Smooth muscle cell (in vitro differentiated cells): ENCODE measurements around the gene XIRP2. TPM values are rescaled to one million over a fixed set of nuclear protein-coding genes. Genes with fewer than 3 reads are reported as not detected.

Source experiments
- DNase-seq: peaks from one replicate; lab custom pipeline; 2025; ENCODE audit not compliant: unreplicated experiment; lab: John Stamatoyannopoulos, UW
- H2AFZ ChIP-seq: fragments of 200-600 bp; sonication (generic); 2 replicates; pipeline ENCODE4 v1.6.0; 2016; ENCODE audit warnings: antibody characterized with exemption, low read depth, mild to moderate bottlenecking
- H3F3A ChIP-seq: fragments of 200-600 bp; sonication (generic); 2 replicates; pipeline ENCODE4 v1.6.0; 2017; ENCODE audit warnings: antibody characterized with exemption, low read depth
- H3K27ac ChIP-seq: fragments of 200-600 bp; sonication (generic); 2 replicates; pipeline ENCODE4 v1.5.1; 2016; ENCODE audit warnings: low read depth, mild to moderate bottlenecking
- H3K27me3 ChIP-seq: fragments of 200-600 bp; sonication (generic); 2 replicates; pipeline ENCODE4 v1.6.1; 2016; ENCODE audit warnings: low read depth, mild to moderate bottlenecking
- H3K36me3 ChIP-seq: fragments of 200-600 bp; sonication (generic); 2 replicates; pipeline ENCODE4 v1.5.1; 2016; ENCODE audit warnings: low read depth
- H3K4me1 ChIP-seq: fragments of 200-600 bp; sonication (generic); 2 replicates; pipeline ENCODE4 v1.5.1; 2016; ENCODE audit warnings: low read depth
- H3K4me2 ChIP-seq: fragments of 200-600 bp; sonication (generic); 2 replicates; pipeline ENCODE4 v1.6.0; 2016; ENCODE audit warnings: mild to moderate bottlenecking
- H3K4me3 ChIP-seq: fragments of 200-600 bp; sonication (generic); 2 replicates; pipeline ENCODE4 v1.5.1; 2016; ENCODE audit warnings: mild to moderate bottlenecking
- H3K79me2 ChIP-seq: fragments of 200-600 bp; sonication (generic); 2 replicates; pipeline ENCODE4 v1.6.0; 2016; ENCODE audit warnings: low read depth, mild to moderate bottlenecking
- H3K9ac ChIP-seq: fragments of 200-600 bp; sonication (generic); 2 replicates; pipeline ENCODE4 v1.6.0; 2016; ENCODE audit warnings: low read depth
- H3K9me3 ChIP-seq: fragments of 200-600 bp; sonication (generic); replicated peaks from 2 replicates; pipeline ENCODE4 v1.5.1; 2016; ENCODE audit warnings: low read depth
- H4K20me1 ChIP-seq: fragments of 200-600 bp; sonication (generic); 2 replicates; pipeline ENCODE4 v1.6.0; 2016; ENCODE audit warnings: low read depth
- CTCF ChIP-seq: fragments of 200-600 bp; sonication (generic); IDR thresholded peaks from 2 replicates; pipeline ENCODE4 v1.5.1; 2017; ENCODE audit warnings: borderline replicate concordance, mild to moderate bottlenecking, antibody characterized with exemption; ENCODE audit not compliant: insufficient read depth, poor library complexity, severe bottlenecking
- WGBS: methylation state at CpG from one replicate; pipeline ENCODE4 v1.1.7; 2016; ENCODE audit warnings: low lambda C conversion rate; 5-methylcytosine and 5-hydroxymethylcytosine counted together
- polyA plus RNA-seq: library from polyadenylated mRNA; unstranded; fragments of >200 nt; fragmentation: Nextera tagmentation; extraction: Ambion mirVana; gene quantifications from 2 replicates; pipeline ENCODE4 v1.2.1, GENCODE V29; 2016
- total RNA-seq: library from RNA; depleted of rRNA; stranded (reverse); fragments of >200 nt; gene quantifications from 2 replicates; pipeline ENCODE4 v1.2.3, GENCODE V29; 2014

Gene XIRP2
- total and polyA plus RNA-seq, 2 experiments from 2014 or later: not detected

DNA sequence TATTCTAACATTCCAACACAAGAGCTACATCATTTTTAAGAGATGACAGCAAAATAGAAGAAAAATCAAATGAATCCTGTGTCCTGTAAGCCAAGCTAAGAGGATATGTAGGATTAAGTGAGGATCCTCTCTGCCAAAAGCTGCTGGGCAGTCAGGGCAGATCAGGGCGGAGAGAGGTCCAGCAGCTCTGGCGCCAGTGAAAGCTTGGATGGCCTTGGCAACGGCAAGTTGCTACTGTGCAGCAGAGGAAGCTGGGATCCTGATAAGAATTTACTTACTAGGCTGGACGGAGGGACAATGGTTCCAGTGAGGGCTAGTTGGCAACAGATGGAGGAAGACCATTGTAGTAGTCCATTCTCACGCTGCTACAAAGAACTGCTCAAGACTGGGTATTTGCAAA is 391.5 kb downstream of the XIRP2 start:
- no peaks in the 10 kb centered on the region for H3K36me3 ChIP-seq
- H3K79me2 ChIP-seq: no peaks in the 10 kb centered on the region
- no peak overlapping the region for H3K4me2 ChIP-seq
- H3F3A ChIP-seq: no peaks in the 10 kb centered on the region
- 88% methylated on average over 5 of the region's 5 CpGs for WGBS
- no peaks in the 10 kb centered on the region for H3K27me3 ChIP-seq
- no peak overlapping the region for H2AFZ ChIP-seq
- no peak overlapping the region for H3K4me3 ChIP-seq
- H4K20me1 ChIP-seq: no peaks in the 10 kb centered on the region
- no peak for TF ChIP-seq CTCF
- no peak overlapping the region for H3K27ac ChIP-seq
- no peak overlapping the region for H3K9ac ChIP-seq
- H3K9me3 ChIP-seq: no peaks in the 10 kb centered on the region
- DNase-seq: no peak
- no peaks in the 10 kb centered on the region for H3K4me1 ChIP-seq

DNA sequence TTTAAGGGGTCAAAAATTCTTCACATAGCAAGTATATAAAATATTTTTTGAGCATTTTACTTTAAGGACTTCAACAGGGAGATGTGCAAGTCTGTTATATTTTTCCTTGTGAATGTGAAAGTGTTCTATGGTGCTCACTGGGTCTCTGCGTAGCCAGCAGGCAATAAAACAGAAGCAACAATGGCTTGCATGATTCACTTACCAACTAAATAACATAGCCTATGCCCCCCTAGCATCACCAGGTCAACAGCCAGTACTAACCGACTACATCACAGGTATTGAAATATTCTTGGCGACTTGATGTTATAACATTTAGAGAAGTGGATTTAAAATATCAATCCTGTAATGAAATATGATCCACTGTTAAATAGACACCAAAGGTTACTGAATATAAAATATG is 398.9 kb downstream of the XIRP2 start:
- no peak for TF ChIP-seq CTCF
- Histone ChIP-seq H3K9ac (no peak overlapping the region), H3F3A (no peaks in the 10 kb centered on the region), H3K9me3 (no peaks in the 10 kb centered on the region), H2AFZ (no peak overlapping the region), H3K27me3 (no peaks in the 10 kb centered on the region), H3K36me3 (no peaks in the 10 kb centered on the region), H3K4me1 (peaks cover 3% of the 10 kb centered on the region), H4K20me1 (no peaks in the 10 kb centered on the region), H3K27ac (no peak overlapping the region), H3K4me3 (no peak overlapping the region), H3K4me2 (no peak overlapping the region), H3K79me2 (no peaks in the 10 kb centered on the region)
- WGBS: 89% methylated on average over 3 of the region's 3 CpGs
- no peak for DNase-seq

DNA sequence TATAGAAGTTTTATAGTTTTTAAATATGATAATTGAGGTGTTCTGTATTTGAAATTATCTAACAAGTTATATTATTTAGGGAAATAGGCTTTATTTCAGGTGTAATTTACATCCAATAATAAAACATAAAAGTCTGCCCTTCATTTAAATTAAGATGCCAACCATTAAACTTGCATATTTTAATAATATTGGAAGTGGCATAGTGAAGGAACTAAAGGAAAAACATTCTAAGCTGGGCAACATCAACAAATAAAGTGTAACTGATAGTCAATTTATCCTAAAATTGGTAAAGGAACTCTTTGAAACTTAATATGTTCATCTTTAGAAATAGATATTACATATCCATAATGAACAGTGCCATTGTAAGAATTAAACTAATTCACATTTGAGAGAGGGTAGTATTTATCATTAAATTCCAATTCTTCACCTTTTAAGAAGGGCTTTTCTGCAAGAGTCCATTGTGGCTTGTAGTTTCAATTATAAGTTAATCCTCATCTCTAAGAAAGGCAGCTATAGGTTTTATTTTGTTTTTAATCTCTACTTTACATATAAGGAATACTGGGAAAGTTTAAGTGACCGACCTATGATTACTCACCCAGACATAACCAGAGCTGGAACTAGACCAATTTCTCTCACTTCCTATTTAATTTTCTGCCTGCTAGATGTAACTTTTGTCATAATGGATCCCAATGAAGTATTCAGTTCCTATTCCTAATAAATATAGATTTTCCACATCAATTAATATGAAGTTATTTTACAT is 401.6 kb downstream of the XIRP2 start:
- H3K4me2 ChIP-seq: no peak overlapping the region
- WGBS: 75% methylated on average over 1 of the region's 1 CpG
- H4K20me1 ChIP-seq: no peaks in the 10 kb centered on the region
- H3K9ac ChIP-seq: no peak overlapping the region
- no peak overlapping the region for H2AFZ ChIP-seq
- no peaks in the 10 kb centered on the region for H3F3A ChIP-seq
- peaks cover 4% of the 10 kb centered on the region for H3K4me1 ChIP-seq
- peaks cover 13% of the 10 kb centered on the region for H3K27me3 ChIP-seq
- H3K36me3 ChIP-seq: no peaks in the 10 kb centered on the region
- DNase-seq: no peak
- no peak overlapping the region for H3K27ac ChIP-seq
- no peaks in the 10 kb centered on the region for H3K9me3 ChIP-seq
- H3K79me2 ChIP-seq: no peaks in the 10 kb centered on the region
- TF ChIP-seq CTCF: no peak
- H3K4me3 ChIP-seq: no peak overlapping the region
